K562 (cell line): ENCODE results near the gene RBM20. TPM values are rescaled to one million over a fixed set of nuclear protein-coding genes. Genes with fewer than 3 reads are reported as not detected.

ENCODE experiments used
- DDX20 ChIP-seq: fragments of 450-650 bp; IDR thresholded peaks from 2 replicates; pipeline ENCODE4 v1.6.1; 2016; ENCODE audit warnings: missing genetic modification characterization, low read depth, mild to moderate bottlenecking, missing compliant biosample characterization, moderate library complexity
- FOXJ3 ChIP-seq: sonication (generic); formaldehyde crosslinking; IDR thresholded peaks from 2 replicates; pipeline ENCODE4 v1.4.0; 2020; ENCODE audit warnings: mild to moderate bottlenecking, missing genetic modification reagents
- GABPA ChIP-seq: fragments of 200-800 bp; sonication (Bioruptor generic); conservative IDR thresholded peaks from 2 replicates; pipeline ENCODE4 v1.6.1; 2016; ENCODE audit warnings: low read depth, missing genetic modification characterization, missing compliant biosample characterization
- GATA2 ChIP-seq: sonication (generic); formaldehyde crosslinking; IDR thresholded peaks from 2 replicates; pipeline ENCODE4 v1.4.0; 2020; ENCODE audit warnings: mild to moderate bottlenecking, missing genetic modification reagents
- HEY1 ChIP-seq: fragments of 250-450 bp; sonication (Bioruptor Pico); IDR thresholded peaks from 2 replicates; pipeline ENCODE4 v1.5.0; 2020; ENCODE audit warnings: mild to moderate bottlenecking, moderate library complexity, borderline replicate concordance
- HNRNPLL ChIP-seq: fragments of 200-400 bp; formaldehyde crosslinking; IDR thresholded peaks from 2 replicates; pipeline ENCODE4 v1.6.1; 2017; ENCODE audit warnings: low read length, low read depth, mild to moderate bottlenecking; ENCODE audit not compliant: poor library complexity, severe bottlenecking
- KLF16 ChIP-seq: IDR thresholded peaks from 2 replicates; pipeline ENCODE4 v1.6.1; 2016; ENCODE audit warnings: antibody characterized with exemption
- PHF20 ChIP-seq: fragments of 450-650 bp; IDR thresholded peaks from 2 replicates; pipeline ENCODE4 v1.6.1; 2018; ENCODE audit not compliant: partially characterized antibody
- YY1 ChIP-seq, 3 experiments: IDR thresholded peaks; 2 replicates each; pipeline ENCODE4 v1.6.1; 2011; ENCODE audit warnings: low read length in 2 of 3, mild to moderate bottlenecking in 2 of 3, moderate library complexity in 2 of 3, borderline replicate concordance in 1 of 3, control low read depth in 1 of 3, low read depth in 1 of 3; ENCODE audit not compliant: insufficient read depth in 3 of 3, insufficient replicate concordance in 2 of 3, control insufficient read depth in 1 of 3, insufficient read length in 1 of 3; ENCODE audit errors: extremely low read depth in 1 of 3
- ZNF143 ChIP-seq: sonication (generic); formaldehyde crosslinking; IDR thresholded peaks from 2 replicates; pipeline ENCODE4 v1.9.0; 2022; ENCODE audit warnings: mild to moderate bottlenecking, missing genetic modification reagents
- ZNF41 ChIP-seq: fragments of 250-450 bp; sonication (Bioruptor Pico); conservative IDR thresholded peaks from 2 replicates; pipeline ENCODE4 v1.4.0; 2020; ENCODE audit warnings: mild to moderate bottlenecking
- ZNF764 ChIP-seq: fragments of 250-450 bp; sonication (Bioruptor Pico); IDR thresholded peaks from 2 replicates; pipeline ENCODE4 v1.4.0; 2020; ENCODE audit warnings: low read depth, mild to moderate bottlenecking, moderate library complexity
- ZNF79 ChIP-seq: fragments of 250-450 bp; sonication (Bioruptor Pico); IDR thresholded peaks from 2 replicates; pipeline ENCODE4 v1.4.0; 2020; ENCODE audit warnings: low read depth, mild to moderate bottlenecking, moderate library complexity
- polyA plus RNA-seq, 8 experiments: library from polyadenylated mRNA; depleted of rRNA in 4 of 8; stranded (reverse) in 5 of 8; unstranded in 3 of 8; fragments of >200 nt; fragmentation: Nextera tagmentation in 2 of 8; fragmentation: Illumina TruSeq in 1 of 8; extraction: Ambion mirVana in 2 of 8; extraction: Trizol in 1 of 8; gene quantifications; 2 replicates each; pipeline versions ENCODE4 v1.2.1 to v1.2.3, GENCODE V29; 2011 to 2014; ENCODE audit warnings: inconsistent platforms in 1 of 8, missing spikeins in 1 of 8
- total RNA-seq, 7 experiments: library from RNA; depleted of rRNA in 6 of 7; stranded (reverse); fragments of >200 nt in 6 of 7; fragmentation: Illumina TruSeq in 2 of 7; extraction: Trizol in 2 of 7; gene quantifications; 2 replicates each; pipeline versions ENCODE4 v1.2.1 to v1.2.3, GENCODE V29; 2011 to 2021; ENCODE audit warnings: low replicate concordance in 1 of 7
- TF ChIP-seq, protein P1 (sequence below): fragments of 250-450 bp; sonication (Bioruptor Pico); IDR thresholded peaks from 2 replicates; pipeline ENCODE4 v1.5.0; 2020; ENCODE audit warnings: mild to moderate bottlenecking
- TF ChIP-seq, protein P2 (sequence below): fragments of 450-650 bp; IDR thresholded peaks from one replicate; pipeline ENCODE4 v1.6.1; 2018; ENCODE audit warnings: mild to moderate bottlenecking, moderate library complexity; ENCODE audit not compliant: partially characterized antibody
- TF ChIP-seq, protein P3 (sequence below): fragments of 450-650 bp; IDR thresholded peaks from 2 replicates; pipeline ENCODE4 v1.6.1; 2017; ENCODE audit warnings: antibody characterized with exemption, mild to moderate bottlenecking

RBM20 gene
- total and polyA plus RNA-seq, 9 of the 15 experiments (the other 6 are each of a cell fraction or from before 2014, with no cell fraction given), result 0.63 to 5.7 (median 3.2) TPM

DNA sequence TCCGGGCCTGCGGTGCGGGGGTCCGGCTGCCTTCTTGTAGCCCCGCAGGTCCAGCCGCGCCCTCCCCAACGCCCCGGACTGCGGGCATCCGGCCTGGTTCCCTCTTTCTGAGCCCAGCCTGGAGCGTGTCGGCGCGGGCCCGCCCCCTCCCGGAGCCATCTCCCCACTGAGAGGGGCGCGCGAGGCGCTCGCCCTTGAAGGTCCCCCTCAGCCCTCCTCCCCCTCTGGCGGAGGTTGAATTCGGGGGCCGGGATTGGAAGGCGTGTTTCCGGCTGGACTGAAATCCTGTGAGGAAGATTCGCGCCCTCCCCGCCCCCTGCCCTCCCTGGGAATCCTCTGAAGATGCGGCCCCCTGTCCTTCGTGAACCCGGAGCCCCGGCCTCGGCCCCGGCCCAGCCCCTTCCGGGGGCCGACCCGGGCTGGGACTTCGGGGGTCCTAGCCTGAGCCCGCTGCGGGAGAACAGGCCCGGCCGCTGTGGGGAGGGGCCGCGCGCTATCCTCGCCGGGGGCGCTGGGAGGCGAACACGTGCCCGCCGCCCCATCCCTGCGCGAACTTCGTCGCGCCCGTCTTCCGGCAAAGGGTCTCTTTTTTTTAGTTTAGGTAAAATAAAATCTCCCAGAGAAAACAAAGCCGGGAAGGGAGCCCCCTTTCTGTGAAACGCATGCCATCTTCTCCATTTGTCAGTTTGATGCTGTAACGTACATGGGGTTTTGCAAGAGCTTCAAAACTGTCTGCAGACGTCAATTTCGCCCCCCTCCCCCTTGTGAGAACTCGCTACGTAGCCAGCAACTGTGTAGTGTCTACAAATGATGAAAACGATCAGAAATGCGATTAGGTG lies 228.2 kb downstream of the RBM20 start (continued):
- TF ChIP-seq ZNF41 (CRISPR knock-in tag) (no peak), GATA2 (peak; percentile 46; the same call in 1 of the 2 replicates), FOXJ3 (CRISPR knock-in tag) (no peak), ZNF79 (CRISPR knock-in tag) (no peak), PHF20 (no peak), KLF16 (no peak), ZNF143 (CRISPR knock-in tag) (no peak), YY1 (IDR thresholded peaks at IDR 0.05; ENCODE audit: borderline replicate concordance in 1 of 3, control insufficient read depth in 1 of 3, extremely low read depth in 1 of 3, insufficient read depth in 3 of 3, insufficient read length in 1 of 3, insufficient replicate concordance in 2 of 3, low read depth in 1 of 3, low read length in 2 of 3) (peak in 1 of 3 experiments; percentile 50), GABPA (peak; percentile 58; the same call in 1 of the 2 replicates), HNRNPLL (peak; percentile 52), ZNF764 (CRISPR knock-in tag) (no peak), DDX20 (tag) (no peak), HEY1 (CRISPR knock-in tag) (no peak)
- TF ChIP-seq, protein P1, sequence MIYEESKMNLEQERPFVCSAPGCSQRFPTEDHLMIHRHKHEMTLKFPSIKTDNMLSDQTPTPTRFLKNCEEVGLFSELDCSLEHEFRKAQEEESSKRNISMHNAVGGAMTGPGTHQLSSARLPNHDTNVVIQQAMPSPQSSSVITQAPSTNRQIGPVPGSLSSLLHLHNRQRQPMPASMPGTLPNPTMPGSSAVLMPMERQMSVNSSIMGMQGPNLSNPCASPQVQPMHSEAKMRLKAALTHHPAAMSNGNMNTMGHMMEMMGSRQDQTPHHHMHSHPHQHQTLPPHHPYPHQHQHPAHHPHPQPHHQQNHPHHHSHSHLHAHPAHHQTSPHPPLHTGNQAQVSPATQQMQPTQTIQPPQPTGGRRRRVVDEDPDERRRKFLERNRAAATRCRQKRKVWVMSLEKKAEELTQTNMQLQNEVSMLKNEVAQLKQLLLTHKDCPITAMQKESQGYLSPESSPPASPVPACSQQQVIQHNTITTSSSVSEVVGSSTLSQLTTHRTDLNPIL (CRISPR knock-in tag), result no peak
- TF ChIP-seq, protein P2, sequence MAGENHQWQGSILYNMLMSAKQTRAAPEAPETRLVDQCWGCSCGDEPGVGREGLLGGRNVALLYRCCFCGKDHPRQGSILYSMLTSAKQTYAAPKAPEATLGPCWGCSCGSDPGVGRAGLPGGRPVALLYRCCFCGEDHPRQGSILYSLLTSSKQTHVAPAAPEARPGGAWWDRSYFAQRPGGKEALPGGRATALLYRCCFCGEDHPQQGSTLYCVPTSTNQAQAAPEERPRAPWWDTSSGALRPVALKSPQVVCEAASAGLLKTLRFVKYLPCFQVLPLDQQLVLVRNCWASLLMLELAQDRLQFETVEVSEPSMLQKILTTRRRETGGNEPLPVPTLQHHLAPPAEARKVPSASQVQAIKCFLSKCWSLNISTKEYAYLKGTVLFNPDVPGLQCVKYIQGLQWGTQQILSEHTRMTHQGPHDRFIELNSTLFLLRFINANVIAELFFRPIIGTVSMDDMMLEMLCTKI, result no peak
- TF ChIP-seq, protein P3, sequence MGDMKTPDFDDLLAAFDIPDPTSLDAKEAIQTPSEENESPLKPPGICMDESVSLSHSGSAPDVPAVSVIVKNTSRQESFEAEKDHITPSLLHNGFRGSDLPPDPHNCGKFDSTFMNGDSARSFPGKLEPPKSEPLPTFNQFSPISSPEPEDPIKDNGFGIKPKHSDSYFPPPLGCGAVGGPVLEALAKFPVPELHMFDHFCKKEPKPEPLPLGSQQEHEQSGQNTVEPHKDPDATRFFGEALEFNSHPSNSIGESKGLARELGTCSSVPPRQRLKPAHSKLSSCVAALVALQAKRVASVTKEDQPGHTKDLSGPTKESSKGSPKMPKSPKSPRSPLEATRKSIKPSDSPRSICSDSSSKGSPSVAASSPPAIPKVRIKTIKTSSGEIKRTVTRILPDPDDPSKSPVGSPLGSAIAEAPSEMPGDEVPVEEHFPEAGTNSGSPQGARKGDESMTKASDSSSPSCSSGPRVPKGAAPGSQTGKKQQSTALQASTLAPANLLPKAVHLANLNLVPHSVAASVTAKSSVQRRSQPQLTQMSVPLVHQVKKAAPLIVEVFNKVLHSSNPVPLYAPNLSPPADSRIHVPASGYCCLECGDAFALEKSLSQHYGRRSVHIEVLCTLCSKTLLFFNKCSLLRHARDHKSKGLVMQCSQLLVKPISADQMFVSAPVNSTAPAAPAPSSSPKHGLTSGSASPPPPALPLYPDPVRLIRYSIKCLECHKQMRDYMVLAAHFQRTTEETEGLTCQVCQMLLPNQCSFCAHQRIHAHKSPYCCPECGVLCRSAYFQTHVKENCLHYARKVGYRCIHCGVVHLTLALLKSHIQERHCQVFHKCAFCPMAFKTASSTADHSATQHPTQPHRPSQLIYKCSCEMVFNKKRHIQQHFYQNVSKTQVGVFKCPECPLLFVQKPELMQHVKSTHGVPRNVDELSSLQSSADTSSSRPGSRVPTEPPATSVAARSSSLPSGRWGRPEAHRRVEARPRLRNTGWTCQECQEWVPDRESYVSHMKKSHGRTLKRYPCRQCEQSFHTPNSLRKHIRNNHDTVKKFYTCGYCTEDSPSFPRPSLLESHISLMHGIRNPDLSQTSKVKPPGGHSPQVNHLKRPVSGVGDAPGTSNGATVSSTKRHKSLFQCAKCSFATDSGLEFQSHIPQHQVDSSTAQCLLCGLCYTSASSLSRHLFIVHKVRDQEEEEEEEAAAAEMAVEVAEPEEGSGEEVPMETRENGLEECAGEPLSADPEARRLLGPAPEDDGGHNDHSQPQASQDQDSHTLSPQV, result peak; percentile 64
